ENCODE data around the gene OR6A2. TPM values are rescaled to one million over a fixed set of nuclear protein-coding genes. Genes with fewer than 3 reads are reported as not detected.

Gene OR6A2
- polyA plus RNA-seq, 3 donors, result not detected

DNA sequence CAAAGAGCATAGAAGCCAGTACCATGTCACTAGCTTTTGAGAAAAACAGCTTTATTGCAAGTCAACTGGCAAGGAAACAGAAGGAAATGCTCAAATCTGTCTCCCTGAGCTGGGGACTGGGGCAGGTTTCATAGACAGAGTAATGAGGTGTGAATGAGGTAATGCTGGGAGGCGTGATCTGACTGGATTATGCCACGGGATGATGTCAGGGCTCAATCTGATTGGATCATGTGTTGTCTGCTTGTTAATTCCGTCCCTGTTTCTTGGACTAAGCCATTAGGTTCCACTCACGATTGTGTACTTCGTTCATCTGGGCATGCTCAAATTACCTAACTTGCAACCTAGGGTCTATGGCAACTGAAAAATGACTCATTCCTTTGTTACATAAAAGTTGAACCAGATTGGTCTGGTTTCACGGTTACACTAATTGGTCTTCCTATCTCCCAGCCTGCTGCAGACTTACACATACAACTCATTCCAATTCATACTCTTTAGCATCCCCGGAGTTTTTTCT lies 25.8 kb upstream of the OR6A2 start:
- intact Hi-C loops (cut with micrococcal nuclease), result no loop called here
- no peak overlapping the region for H3K27ac Mint-ChIP-seq

DNA sequence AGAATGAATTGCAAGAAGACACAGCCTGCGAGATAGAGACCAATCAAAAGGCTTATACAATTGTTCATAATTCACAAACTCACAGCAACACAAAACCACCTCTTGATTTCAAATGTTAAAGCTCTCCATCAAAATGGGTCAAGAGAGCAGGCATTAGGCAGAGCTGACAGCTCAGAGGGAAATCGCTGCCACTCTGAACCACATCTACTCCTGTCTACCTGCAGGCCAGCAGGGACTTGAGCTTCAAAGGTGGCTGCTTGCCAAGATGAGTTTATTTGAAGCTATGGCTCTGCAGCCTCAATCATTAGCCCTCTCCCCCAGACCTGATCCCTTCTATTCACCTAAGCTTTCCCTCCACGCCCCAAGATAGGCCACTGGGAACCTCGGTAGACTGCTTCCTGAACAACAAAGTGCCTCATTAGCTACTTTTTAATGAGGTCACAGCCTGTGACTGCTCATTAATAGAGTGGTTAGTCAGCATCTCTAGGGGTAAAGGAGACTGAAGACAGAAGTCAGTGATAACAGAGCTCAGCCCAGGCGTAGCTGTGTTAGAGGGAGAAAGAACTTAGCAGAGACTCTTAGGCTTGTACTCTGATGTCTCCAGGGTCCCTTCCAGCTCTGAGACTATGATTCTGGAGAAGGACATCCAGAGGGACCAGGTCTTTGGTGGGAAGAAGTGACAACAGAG lies 24.8 kb upstream of the OR6A2 start:
- intact Hi-C loops (cut with micrococcal nuclease), result no loop called here
- TF ChIP-seq, protein P1, sequence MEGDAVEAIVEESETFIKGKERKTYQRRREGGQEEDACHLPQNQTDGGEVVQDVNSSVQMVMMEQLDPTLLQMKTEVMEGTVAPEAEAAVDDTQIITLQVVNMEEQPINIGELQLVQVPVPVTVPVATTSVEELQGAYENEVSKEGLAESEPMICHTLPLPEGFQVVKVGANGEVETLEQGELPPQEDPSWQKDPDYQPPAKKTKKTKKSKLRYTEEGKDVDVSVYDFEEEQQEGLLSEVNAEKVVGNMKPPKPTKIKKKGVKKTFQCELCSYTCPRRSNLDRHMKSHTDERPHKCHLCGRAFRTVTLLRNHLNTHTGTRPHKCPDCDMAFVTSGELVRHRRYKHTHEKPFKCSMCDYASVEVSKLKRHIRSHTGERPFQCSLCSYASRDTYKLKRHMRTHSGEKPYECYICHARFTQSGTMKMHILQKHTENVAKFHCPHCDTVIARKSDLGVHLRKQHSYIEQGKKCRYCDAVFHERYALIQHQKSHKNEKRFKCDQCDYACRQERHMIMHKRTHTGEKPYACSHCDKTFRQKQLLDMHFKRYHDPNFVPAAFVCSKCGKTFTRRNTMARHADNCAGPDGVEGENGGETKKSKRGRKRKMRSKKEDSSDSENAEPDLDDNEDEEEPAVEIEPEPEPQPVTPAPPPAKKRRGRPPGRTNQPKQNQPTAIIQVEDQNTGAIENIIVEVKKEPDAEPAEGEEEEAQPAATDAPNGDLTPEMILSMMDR (IDR thresholded peaks at IDR 0.05), result no peak
- peaks cover 0 to 3% (median 0%) of the 10 kb centered on the region in 7 donors for H3K9me3 Mint-ChIP-seq
- Histone ChIP-seq H2AFZ (ENCODE audit: insufficient read depth, low read depth, low read length, poor library complexity, severe bottlenecking) (no peak overlapping the region), H3K9me3 (replicated peaks in 1 of 2; ENCODE audit: control insufficient read depth in 1 of 2, insufficient read depth in 1 of 2, low read length in 2 of 2) (no peaks in the 10 kb centered on the region), H3K9ac (ENCODE audit: insufficient read depth, low read length, poor library complexity, severe bottlenecking) (no peak overlapping the region), H4K20me1 (ENCODE audit: insufficient read depth, low read length) (no peaks in the 10 kb centered on the region), H3K79me2 (ENCODE audit: insufficient read depth, low read length) (no peaks in the 10 kb centered on the region), H3K27me3 (ENCODE audit: control insufficient read depth in 2 of 2, insufficient read depth in 2 of 2, low read length in 2 of 2) (no peaks in the 10 kb centered on the region), H3K4me3 (replicated peaks in 1 of 3; ENCODE audit: low read depth in 2 of 3, low read length in 3 of 3) (no peak overlapping the region), H3K4me1 (ENCODE audit: control insufficient read depth in 1 of 2, insufficient read depth in 2 of 2, low read length in 2 of 2) (no peaks in the 10 kb centered on the region), H3K36me3 (replicated peaks in 1 of 2; ENCODE audit: control insufficient read depth in 1 of 2, insufficient read depth in 2 of 2, low read length in 2 of 2) (no peaks in the 10 kb centered on the region), H3K4me2 (replicated peaks; ENCODE audit: extremely low read depth, low read length, poor library complexity, severe bottlenecking) (no peak overlapping the region), H3K27ac (ENCODE audit: low read depth in 1 of 2, low read length in 2 of 2) (no peak overlapping the region)
- H3K4me1 Mint-ChIP-seq, result no peaks in the 10 kb centered on the region
- H3K27ac Mint-ChIP-seq, result no peak overlapping the region
- DNase-seq, result no peak
- peaks cover 2 to 7% (median 2%) of the 10 kb centered on the region in 3 donors for H3K27me3 Mint-ChIP-seq (ENCODE audit: low read depth in 3 of 3)
- 88% methylated on average over 2 of the region's 5 CpGs for WGBS (ENCODE audit: insufficient coverage)
- H3K4me3 Mint-ChIP-seq, result no peak overlapping the region
- H3K36me3 Mint-ChIP-seq, result no peaks in the 10 kb centered on the region

More for the DNA sequence above, 25.8 kb upstream of the OR6A2 start:
- no peak overlapping the region for H3K4me3 ChIP-seq (replicated peaks in 1 of 3; ENCODE audit: low read depth in 2 of 3, low read length in 3 of 3)
- no peaks in the 10 kb centered on the region for H3K79me2 ChIP-seq (ENCODE audit: insufficient read depth, low read length)
- DNase-seq, result no peak
- Mint-ChIP-seq H3K4me3 (no peak overlapping the region), H3K36me3 (no peaks in the 10 kb centered on the region), H3K27me3 (ENCODE audit: low read depth in 3 of 3) (peaks cover 2 to 7% (median 3%) of the 10 kb centered on the region in 3 donors), H3K9me3 (peaks cover 0 to 2% (median 0%) of the 10 kb centered on the region in 7 donors), H3K4me1 (no peaks in the 10 kb centered on the region)
- no peak overlapping the region for H3K27ac ChIP-seq (ENCODE audit: low read depth in 1 of 2, low read length in 2 of 2)
- no peaks in the 10 kb centered on the region for H3K27me3 ChIP-seq (ENCODE audit: control insufficient read depth in 2 of 2, insufficient read depth in 2 of 2, low read length in 2 of 2)
- no peaks in the 10 kb centered on the region for H4K20me1 ChIP-seq (ENCODE audit: insufficient read depth, low read length)
- 95% methylated on average over 6 of the region's 7 CpGs for WGBS (ENCODE audit: insufficient coverage)
- H3K36me3 ChIP-seq (replicated peaks in 1 of 2; ENCODE audit: control insufficient read depth in 1 of 2, insufficient read depth in 2 of 2, low read length in 2 of 2), result no peaks in the 10 kb centered on the region
- TF ChIP-seq, protein P1 (IDR thresholded peaks at IDR 0.05), result no peak
- no peaks in the 10 kb centered on the region for H3K9me3 ChIP-seq (replicated peaks in 1 of 2; ENCODE audit: control insufficient read depth in 1 of 2, insufficient read depth in 1 of 2, low read length in 2 of 2)
- H3K4me2 ChIP-seq (replicated peaks; ENCODE audit: extremely low read depth, low read length, poor library complexity, severe bottlenecking), result no peak overlapping the region
- H3K9ac ChIP-seq (ENCODE audit: insufficient read depth, low read length, poor library complexity, severe bottlenecking), result no peak overlapping the region
- H2AFZ ChIP-seq (ENCODE audit: insufficient read depth, low read depth, low read length, poor library complexity, severe bottlenecking), result no peak overlapping the region
- no peaks in the 10 kb centered on the region for H3K4me1 ChIP-seq (ENCODE audit: control insufficient read depth in 1 of 2, insufficient read depth in 2 of 2, low read length in 2 of 2)
